Epithelial cell of esophagus (primary cell): ENCODE data around the gene IGFALS.

Source experiments
- DNase-seq: peaks from one replicate; pipeline ENCODE4 v3.0.0; 2010; ENCODE audit warnings: low read depth
- H3K4me3 ChIP-seq: 2 replicates; pipeline ENCODE4 v1.5.1; 2011; ENCODE audit warnings: mild to moderate bottlenecking, low read length, control low read depth
- CTCF ChIP-seq: IDR thresholded peaks from 2 replicates; pipeline ENCODE4 v1.5.1; 2011; ENCODE audit warnings: low read depth, mild to moderate bottlenecking, low read length, control low read depth, inconsistent platforms; ENCODE audit not compliant: insufficient read depth; ENCODE audit errors: missing control alignments

The IGFALS gene

GRCh38 chr16:1779741-1780676, 13.5 kb downstream of the IGFALS start:
- DNase-seq = no peak
- no peak for TF ChIP-seq CTCF
- H3K4me3 ChIP-seq = no peak overlapping the region

- no peak for DNase-seq
- no peak overlapping the region for H3K4me3 ChIP-seq
- no peak for TF ChIP-seq CTCF
Measured at GRCh38 chr16:1779234-1779701, 14.2 kb downstream of the IGFALS start.

- no peak for DNase-seq
- no peak for TF ChIP-seq CTCF
Measured at GRCh38 chr16:1778200-1779179, 15.0 kb downstream of the IGFALS start.

GRCh38 chr16:1777375-1778199, 15.9 kb downstream of the IGFALS start:
- DNase-seq = no peak
- no peak overlapping the region for H3K4me3 ChIP-seq
- TF ChIP-seq CTCF = no peak

More at GRCh38 chr16:1778200-1779179, 15.0 kb downstream of the IGFALS start:
- no peak overlapping the region for H3K4me3 ChIP-seq

GRCh38 chr16:1776991-1777374, 16.5 kb downstream of the IGFALS start:
- no peak for TF ChIP-seq CTCF
- DNase-seq = no peak
- H3K4me3 ChIP-seq = no peak overlapping the region

GRCh38 chr16:1776672-1776955, 16.9 kb downstream of the IGFALS start:
- TF ChIP-seq CTCF = no peak
- no peak overlapping the region for H3K4me3 ChIP-seq
- no peak for DNase-seq
